HEK293 (cell line): Measurements from ENCODE around the gene MSANTD2.

ENCODE experiments used
- CTCF ChIA-PET: fragments of 350-600 bp; formaldehyde crosslinking; extraction: SDS; loops from one replicate; lab custom pipeline; 2021; ENCODE audit warnings: antibody characterized with exemption; lab: Yijun Ruan, JAX
- POLR2A ChIA-PET: fragments of 300-600 bp; formaldehyde crosslinking; extraction: SDS; loops from one replicate; lab custom pipeline; 2020; ENCODE audit warnings: antibody characterized with exemption, inconsistent platforms; lab: Yijun Ruan, JAX
- H3K27ac ChIP-seq: fragments of 200-500 bp; sonication (Bioruptor generic); 2 replicates; pipeline ENCODE4 v1.5.1; 2014; ENCODE audit warnings: low read depth, low read length, control low read depth, inconsistent platforms; ENCODE audit errors: extremely low read depth
- H3K36me3 ChIP-seq, 2 experiments: fragments of 200-500 bp in 1 of 2; sonication (Bioruptor generic) in 1 of 2; 1 replicate in 1 of 2; 2 replicates in 1 of 2; pipeline ENCODE4 v1.5.1; 2014 to 2017; ENCODE audit warnings: inconsistent platforms in 2 of 2, low read length in 2 of 2; ENCODE audit not compliant: control insufficient read depth in 2 of 2, insufficient read depth in 1 of 2
- H3K4me1 ChIP-seq: fragments of 200-500 bp; sonication (Bioruptor generic); 2 replicates; pipeline ENCODE4 v1.5.1; 2014; ENCODE audit warnings: mild to moderate bottlenecking, low read length, inconsistent platforms; ENCODE audit not compliant: control insufficient read depth, insufficient read depth
- H3K4me3 ChIP-seq: 2 replicates; pipeline ENCODE4 v1.5.1; 2011; ENCODE audit warnings: low read depth, mild to moderate bottlenecking, control low read depth, low read length, moderate library complexity
- H3K9me3 ChIP-seq: fragments of 200-500 bp; sonication (Bioruptor generic); 2 replicates; pipeline ENCODE4 v1.5.1; 2014; ENCODE audit warnings: low read depth, low read length, inconsistent platforms; ENCODE audit not compliant: control insufficient read depth, insufficient read depth
- CTCF ChIP-seq: fragments of 450-650 bp; formaldehyde crosslinking; IDR thresholded peaks from 2 replicates; pipeline ENCODE4 v1.5.1; 2016; ENCODE audit warnings: missing biosample characterization, missing genetic modification characterization
- EGR2 ChIP-seq: fragments of 450-650 bp; formaldehyde crosslinking; IDR thresholded peaks from 2 replicates; pipeline ENCODE4 v1.5.1; 2016; ENCODE audit warnings: low read depth, missing biosample characterization, missing genetic modification characterization
- FEZF1 ChIP-seq: fragments of 450-650 bp; formaldehyde crosslinking; IDR thresholded peaks from 2 replicates; pipeline ENCODE4 v1.5.1; 2016; ENCODE audit warnings: missing biosample characterization, missing genetic modification characterization
- GLIS2 ChIP-seq: fragments of 450-650 bp; formaldehyde crosslinking; IDR thresholded peaks from 2 replicates; pipeline ENCODE4 v1.5.1; 2016; ENCODE audit warnings: missing biosample characterization, missing genetic modification characterization
- HOXC10 ChIP-seq: sonication (generic); formaldehyde crosslinking; IDR thresholded peaks from 2 replicates; pipeline ENCODE4 v1.8.1; 2023; ENCODE audit warnings: mild to moderate bottlenecking, missing genetic modification reagents
- KLF1 ChIP-seq: fragments of 450-650 bp; formaldehyde crosslinking; IDR thresholded peaks from 2 replicates; pipeline ENCODE4 v1.5.1; 2016; ENCODE audit warnings: missing biosample characterization, missing genetic modification characterization
- KLF16 ChIP-seq: fragments of 450-650 bp; formaldehyde crosslinking; IDR thresholded peaks from 2 replicates; pipeline ENCODE4 v1.5.1; 2017; ENCODE audit warnings: missing biosample characterization, missing genetic modification characterization
- KLF8 ChIP-seq: fragments of 450-650 bp; formaldehyde crosslinking; IDR thresholded peaks from 2 replicates; pipeline ENCODE4 v1.5.1; 2016; ENCODE audit warnings: missing biosample characterization, missing genetic modification characterization
- PRDM10 ChIP-seq: fragments of 450-650 bp; formaldehyde crosslinking; IDR thresholded peaks from 2 replicates; pipeline ENCODE4 v1.5.1; 2016; ENCODE audit warnings: missing biosample characterization, missing genetic modification characterization
- PRDM4 ChIP-seq: fragments of 450-650 bp; formaldehyde crosslinking; IDR thresholded peaks from 2 replicates; pipeline ENCODE4 v1.5.1; 2017; ENCODE audit warnings: missing biosample characterization, missing genetic modification characterization
- TRIM28 ChIP-seq: IDR thresholded peaks from 2 replicates; pipeline ENCODE4 v1.6.1; 2011; ENCODE audit warnings: low read length, control low read depth, borderline replicate concordance
- YY1 ChIP-seq: fragments of 450-650 bp; formaldehyde crosslinking; IDR thresholded peaks from 2 replicates; pipeline ENCODE4 v1.5.1; 2018; ENCODE audit warnings: missing biosample characterization, missing genetic modification characterization
- ZBTB21 ChIP-seq: fragments of 450-650 bp; formaldehyde crosslinking; IDR thresholded peaks from 2 replicates; pipeline ENCODE4 v1.5.1; 2017; ENCODE audit warnings: missing biosample characterization, missing genetic modification characterization
- ZNF292 ChIP-seq: fragments of 450-650 bp; formaldehyde crosslinking; IDR thresholded peaks from 2 replicates; pipeline ENCODE4 v1.5.1; 2016; ENCODE audit warnings: low read depth, missing biosample characterization, missing genetic modification characterization, borderline replicate concordance
- ZNF341 ChIP-seq: fragments of 450-650 bp; formaldehyde crosslinking; IDR thresholded peaks from 2 replicates; pipeline ENCODE4; 2016; ENCODE audit warnings: low read depth, missing biosample characterization, missing genetic modification characterization
- ZNF366 ChIP-seq: fragments of 450-650 bp; formaldehyde crosslinking; conservative IDR thresholded peaks from 2 replicates; pipeline ENCODE4 v1.5.1; 2016; ENCODE audit warnings: missing biosample characterization, missing genetic modification characterization
- ZNF37A ChIP-seq: fragments of 450-650 bp; IDR thresholded peaks from 2 replicates; pipeline ENCODE4 v1.5.1; 2018; ENCODE audit warnings: missing biosample characterization, missing genetic modification characterization
- ZNF416 ChIP-seq: fragments of 450-650 bp; formaldehyde crosslinking; IDR thresholded peaks from 2 replicates; pipeline ENCODE4 v1.5.1; 2016; ENCODE audit warnings: missing biosample characterization, missing genetic modification characterization
- ZNF501 ChIP-seq: fragments of 450-650 bp; formaldehyde crosslinking; IDR thresholded peaks from 2 replicates; pipeline ENCODE4 v1.5.1; 2016; ENCODE audit warnings: missing biosample characterization, missing genetic modification characterization
- ZNF580 ChIP-seq: fragments of 450-650 bp; formaldehyde crosslinking; IDR thresholded peaks from 2 replicates; pipeline ENCODE4 v1.5.1; 2016; ENCODE audit warnings: missing biosample characterization, missing genetic modification characterization
- ZNF645 ChIP-seq: fragments of 450-650 bp; formaldehyde crosslinking; IDR thresholded peaks from 2 replicates; pipeline ENCODE4; 2016; ENCODE audit warnings: missing biosample characterization, missing genetic modification characterization
- ZNF654 ChIP-seq: fragments of 450-650 bp; formaldehyde crosslinking; IDR thresholded peaks from 2 replicates; pipeline ENCODE4 v1.5.1; 2016; ENCODE audit warnings: low read depth, missing biosample characterization, missing genetic modification characterization
- ZSCAN30 ChIP-seq: fragments of 450-650 bp; IDR thresholded peaks from 2 replicates; pipeline ENCODE4 v1.5.1; 2018; ENCODE audit warnings: missing biosample characterization, mild to moderate bottlenecking, missing genetic modification characterization, moderate library complexity
- ZXDB ChIP-seq: fragments of 450-650 bp; formaldehyde crosslinking; IDR thresholded peaks from 2 replicates; pipeline ENCODE4 v1.5.1; 2016; ENCODE audit warnings: missing biosample characterization, missing genetic modification characterization

MSANTD2 gene

GRCh38 chr11:124800226-124800929 lies at the start of gene MSANTD2 (continued):
- TF ChIP-seq PRDM4 (peak; percentile 95), ZNF366 (tag by site-specific recombination) (peak; percentile 51; the same call in 1 of the 2 replicates), ZNF501 (tag by site-specific recombination) (peak; percentile 53; the same call in 1 of the 2 replicates), ZSCAN30 (tag by site-specific recombination) (peak; percentile 88), EGR2 (tag by site-specific recombination) (peak; percentile 79), ZXDB (tag by site-specific recombination) (peak; percentile 89), CTCF (peak; percentile 10; the same call in 1 of the 2 replicates), KLF8 (peak; percentile 68; the same call in 1 of the 2 replicates), PRDM10 (tag by site-specific recombination) (peak; percentile 78)

- POLR2A ChIA-PET: no interaction called here
- TF ChIP-seq YY1 (tag by site-specific recombination) (no peak), ZNF341 (tag by site-specific recombination) (no peak), FEZF1 (tag by site-specific recombination) (no peak), ZNF580 (tag by site-specific recombination) (no peak), KLF1 (no peak), ZNF645 (tag by site-specific recombination) (no peak), TRIM28 (no peak), ZNF416 (tag by site-specific recombination) (no peak), ZNF292 (tag by site-specific recombination) (no peak), ZNF37A (tag by site-specific recombination) (no peak), ZBTB21 (tag by site-specific recombination) (no peak), HOXC10 (CRISPR knock-in tag) (no peak), GLIS2 (no peak), ZNF654 (tag by site-specific recombination) (no peak), KLF16 (tag by site-specific recombination) (no peak), ZSCAN30 (tag by site-specific recombination) (no peak)
- Histone ChIP-seq H3K9me3 (no peaks in the 10 kb centered on the region), H3K4me1 (no peaks in the 10 kb centered on the region), H3K27ac (no peak overlapping the region), H3K4me3 (no peak overlapping the region), H3K36me3 (no peaks in the 10 kb centered on the region)
- CTCF ChIA-PET: interaction anchor here (0.6 to 1.7 kb wide), 2 partner anchors 9 to 21 kb away, joined by 3 to 8 read pairs; no protein-coding TSS in a partner anchor
These were observed 46.0 kb upstream of the MSANTD2 start for GRCh38 chr11:124846070-124846673.
